Fibroblast of villous mesenchyme (primary cell): Measurements from ENCODE around the gene ST3GAL5. TPM values are rescaled to one million over a fixed set of nuclear protein-coding genes. Genes with fewer than 3 reads are reported as not detected.

ENCODE experiments used
- DNase-seq: peaks from one replicate; pipeline ENCODE4 v3.0.0-alpha.2; 2010; ENCODE audit warnings: low read depth
- H3K4me3 ChIP-seq: 2 replicates; pipeline ENCODE4 v1.5.1; 2011; ENCODE audit warnings: low read depth, mild to moderate bottlenecking, low read length
- CTCF ChIP-seq: IDR thresholded peaks from 2 replicates; pipeline ENCODE4 v1.5.1; 2012; ENCODE audit warnings: low read depth, mild to moderate bottlenecking, low read length; ENCODE audit not compliant: insufficient read depth
- total RNA-seq: library from RNA; depleted of rRNA; stranded (reverse); fragments of >200 nt; gene quantifications from 2 replicates; pipeline ENCODE4 v1.2.3, GENCODE V29; 2012

Gene ST3GAL5
- total RNA-seq, 1 donor, result 27.6 TPM

GRCh38 chr2:85823951-85824350, 64.8 kb downstream of the ST3GAL5 start:
- no peak for TF ChIP-seq CTCF
- DNase-seq, result no peak
- H3K4me3 ChIP-seq, result no peak overlapping the region

DNA sequence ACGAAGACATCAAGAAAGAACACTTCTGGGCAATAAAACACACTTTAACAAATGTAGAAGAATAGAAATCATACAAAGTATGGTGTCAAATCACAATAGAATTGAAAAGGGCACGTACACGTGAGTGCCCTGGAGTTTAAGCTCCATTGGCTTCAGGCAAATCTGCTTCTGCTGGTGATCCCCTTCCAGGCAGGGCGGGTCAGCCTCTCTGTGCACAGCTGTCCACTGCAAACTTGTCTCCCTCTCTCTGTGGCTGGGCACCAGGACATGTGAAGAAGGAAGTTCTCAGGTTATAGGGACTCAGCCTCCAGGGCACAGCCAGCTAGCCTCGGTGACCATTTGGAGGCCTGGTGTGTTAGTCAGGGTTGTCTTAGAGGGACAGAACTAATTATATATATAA, 66.0 kb downstream of the ST3GAL5 start:
- TF ChIP-seq CTCF, result no peak
- DNase-seq, result no peak
- no peak overlapping the region for H3K4me3 ChIP-seq

DNA sequence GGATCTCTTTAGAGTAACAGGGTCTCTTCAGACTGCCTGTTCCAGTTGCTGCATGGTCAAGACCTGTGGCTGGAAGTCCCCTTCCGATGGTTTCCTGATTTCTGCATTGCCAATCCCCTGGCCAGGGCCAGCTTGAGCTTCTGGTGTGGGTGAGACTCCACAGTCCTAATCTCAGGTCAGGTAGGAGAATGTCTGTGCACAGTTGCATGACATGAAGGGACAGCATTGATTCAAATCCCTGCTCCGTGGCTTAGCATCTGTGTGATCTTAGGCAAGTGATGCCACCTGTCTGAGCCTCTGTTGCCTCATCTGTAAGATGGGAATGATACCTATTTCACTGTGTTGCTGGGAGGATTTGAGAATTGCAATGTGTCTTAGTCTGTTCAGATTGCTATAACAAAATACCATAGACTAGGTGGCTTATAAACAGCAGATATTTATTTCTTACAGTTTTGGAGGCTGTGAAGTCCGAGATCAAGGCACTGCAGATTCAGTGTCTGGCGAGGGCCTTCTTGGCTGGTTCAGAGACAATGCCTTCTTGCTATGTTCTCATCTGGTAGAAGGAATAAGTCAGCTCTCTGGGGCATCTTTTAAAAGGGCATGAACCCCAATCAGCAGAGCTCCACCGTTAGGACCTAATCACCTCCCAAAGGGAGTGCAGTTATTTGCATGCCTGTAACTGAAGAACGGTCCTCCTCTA, 68.8 kb downstream of the ST3GAL5 start:
- no peak for TF ChIP-seq CTCF
- DNase-seq, result no peak
- no peak overlapping the region for H3K4me3 ChIP-seq

- TF ChIP-seq CTCF, result no peak
- H3K4me3 ChIP-seq, result no peak overlapping the region
- DNase-seq, result no peak
Measured at GRCh38 chr2:85814802-85815550, 73.8 kb downstream of the ST3GAL5 start.

DNA sequence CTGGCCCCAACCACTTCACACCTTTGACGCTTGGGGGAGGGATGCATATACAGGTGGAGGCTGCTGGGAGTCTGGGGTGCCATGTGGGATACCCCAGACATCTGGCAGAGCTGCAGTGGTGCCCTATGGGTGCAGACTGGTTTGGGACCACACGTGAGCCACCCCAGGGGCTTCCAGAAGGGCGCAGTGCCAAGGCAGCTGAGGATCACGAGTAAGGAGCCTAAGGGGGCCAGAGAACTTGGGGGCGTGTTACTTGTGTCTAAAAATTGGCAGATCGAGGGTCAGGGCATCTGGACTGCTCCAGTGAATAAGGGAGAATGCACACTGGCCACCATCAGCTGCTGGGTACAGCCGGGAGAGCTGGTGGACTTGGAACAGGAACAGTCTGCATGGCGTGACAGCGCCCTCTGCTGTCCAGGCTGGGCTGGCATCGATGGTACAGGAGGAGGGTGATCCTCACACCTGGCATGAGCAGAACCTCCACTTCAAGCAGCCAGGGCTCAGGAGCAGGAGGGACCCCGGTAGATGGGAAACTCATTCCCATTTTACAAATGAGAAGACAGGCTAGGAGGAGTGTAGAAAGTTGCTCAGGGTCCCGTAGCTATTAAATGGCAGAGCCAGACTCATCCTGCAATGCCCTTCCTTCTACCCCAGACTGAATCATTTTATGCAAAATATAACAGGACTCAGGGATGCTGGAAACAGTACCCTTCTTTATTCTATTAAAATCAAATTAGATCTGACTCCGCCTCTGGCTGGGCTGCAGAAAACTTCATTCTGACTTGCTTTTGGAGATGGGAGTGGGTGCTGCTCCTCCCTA, 74.6 kb downstream of the ST3GAL5 start:
- TF ChIP-seq CTCF, result peak; percentile 98
- no peak overlapping the region for H3K4me3 ChIP-seq
- peak; percentile 85 for DNase-seq

- no peak for TF ChIP-seq CTCF
- no peak for DNase-seq
- H3K4me3 ChIP-seq, result no peak overlapping the region
Measured at GRCh38 chr2:85813211-85813981, 75.4 kb downstream of the ST3GAL5 start.
